HL-60 (cell line): ENCODE data around the gene TIPIN.

ENCODE experiments used
- CTCF ChIP-seq: IDR thresholded peaks from one replicate; pipeline ENCODE4 v1.5.1; 2011; ENCODE audit warnings: low read length, control low read depth, inconsistent platforms; ENCODE audit not compliant: insufficient read depth
- GABPA ChIP-seq: IDR thresholded peaks from 2 replicates; pipeline ENCODE4 v1.6.1; 2012; ENCODE audit warnings: low read depth
- POLR2AphosphoS5 ChIP-seq: IDR thresholded peaks from 2 replicates; pipeline ENCODE4 v1.6.1; 2012; ENCODE audit warnings: low read depth
- REST ChIP-seq: IDR thresholded peaks from 2 replicates; pipeline ENCODE4 v1.6.1; 2012; ENCODE audit warnings: low read depth; ENCODE audit not compliant: insufficient replicate concordance
- SPI1 ChIP-seq: IDR thresholded peaks from 2 replicates; pipeline ENCODE4 v1.6.1; 2012; ENCODE audit warnings: low read depth, mild to moderate bottlenecking, borderline replicate concordance

DNA sequence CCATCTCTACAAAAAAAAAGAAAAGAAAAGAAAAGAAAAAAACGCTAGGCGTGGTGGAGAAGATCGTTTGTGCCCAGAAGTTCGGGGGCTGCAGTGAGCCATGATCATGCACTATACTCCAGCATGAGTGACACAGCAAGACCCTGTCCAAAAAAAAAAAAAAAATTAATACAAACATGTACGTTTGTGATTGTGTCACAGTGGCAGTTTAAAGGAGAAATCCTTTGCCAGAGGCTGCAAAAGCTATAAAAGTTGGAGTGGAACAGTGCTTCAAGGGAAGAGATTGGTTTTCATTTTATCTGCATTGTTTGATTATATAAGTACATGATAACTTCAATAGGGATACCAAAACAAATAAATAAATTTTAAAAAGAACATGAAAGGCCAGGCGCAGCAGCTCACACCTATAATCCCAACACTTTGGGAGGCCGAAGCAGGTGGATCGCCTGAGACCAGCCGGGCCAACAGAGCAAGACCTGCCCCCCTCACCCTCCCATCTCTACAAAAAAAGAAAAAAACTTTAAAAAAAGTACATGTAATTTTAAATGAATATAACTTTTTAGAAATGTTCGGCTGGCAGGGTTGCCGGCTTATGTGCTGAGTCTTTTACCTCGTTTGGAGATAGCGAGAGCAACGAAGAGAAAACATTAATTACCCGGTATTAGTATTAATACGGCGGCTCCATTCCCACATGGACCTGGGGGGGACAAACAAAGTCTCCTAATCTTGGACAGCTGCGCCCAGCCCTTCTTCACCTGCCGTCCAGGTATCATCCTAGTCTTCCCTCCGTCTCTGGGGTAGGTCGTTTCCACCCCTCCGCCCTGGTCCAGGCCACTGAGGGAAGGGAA, 63.7 kb downstream of the TIPIN start:
- TF ChIP-seq CTCF (no peak), GABPA (no peak), POLR2AphosphoS5 (no peak), REST (no peak), SPI1 (no peak)
